Measurements from ENCODE around the gene LRPPRC. TPM values are rescaled to one million over a fixed set of nuclear protein-coding genes. Genes with fewer than 3 reads are reported as not detected.
A peak's percentile ranks its signal among the peaks of the same experiment; 100 is the strongest.

Gene LRPPRC
- total RNA-seq, 1 donor from 2014 or later: 88.0 TPM

DNA sequence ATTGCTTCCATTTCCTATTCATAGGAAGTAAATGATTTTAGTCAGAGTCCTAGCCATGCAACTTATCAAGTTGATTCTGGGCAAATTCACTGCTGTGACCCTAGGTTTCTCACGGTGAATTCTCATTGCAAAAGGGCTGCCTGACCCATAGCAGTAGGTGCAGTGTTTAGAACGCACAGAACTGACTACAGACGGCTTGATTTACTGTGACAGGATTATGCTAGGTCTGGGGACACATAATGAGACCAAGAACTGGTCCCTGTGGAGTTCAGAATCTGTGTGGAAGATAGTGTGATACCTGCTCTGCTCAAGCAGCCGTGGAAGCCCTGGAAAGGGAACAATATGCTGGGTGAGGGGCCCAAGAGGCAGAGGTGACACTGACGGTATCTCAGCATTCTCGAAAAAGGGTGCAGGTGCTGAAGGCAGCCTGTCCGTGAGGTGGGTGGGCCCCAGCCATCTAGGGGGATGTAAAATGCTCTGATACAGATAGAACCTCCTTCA, 110.6 kb downstream of the LRPPRC start:
- Mint-ChIP-seq H3K27me3 (ENCODE audit: unreplicated experiment) (no peaks in the 10 kb centered on the region), H3K9me3 (ENCODE audit: unreplicated experiment) (no peaks in the 10 kb centered on the region), H3K36me3 (ENCODE audit: unreplicated experiment) (no peaks in the 10 kb centered on the region), H3K4me3 (ENCODE audit: unreplicated experiment) (no peak overlapping the region), H3K4me1 (ENCODE audit: low read depth, unreplicated experiment) (peaks cover 26% of the 10 kb centered on the region), H3K27ac (ENCODE audit: unreplicated experiment) (peak overlapping the region; percentile 33)
- TF ChIP-seq, protein P1, sequence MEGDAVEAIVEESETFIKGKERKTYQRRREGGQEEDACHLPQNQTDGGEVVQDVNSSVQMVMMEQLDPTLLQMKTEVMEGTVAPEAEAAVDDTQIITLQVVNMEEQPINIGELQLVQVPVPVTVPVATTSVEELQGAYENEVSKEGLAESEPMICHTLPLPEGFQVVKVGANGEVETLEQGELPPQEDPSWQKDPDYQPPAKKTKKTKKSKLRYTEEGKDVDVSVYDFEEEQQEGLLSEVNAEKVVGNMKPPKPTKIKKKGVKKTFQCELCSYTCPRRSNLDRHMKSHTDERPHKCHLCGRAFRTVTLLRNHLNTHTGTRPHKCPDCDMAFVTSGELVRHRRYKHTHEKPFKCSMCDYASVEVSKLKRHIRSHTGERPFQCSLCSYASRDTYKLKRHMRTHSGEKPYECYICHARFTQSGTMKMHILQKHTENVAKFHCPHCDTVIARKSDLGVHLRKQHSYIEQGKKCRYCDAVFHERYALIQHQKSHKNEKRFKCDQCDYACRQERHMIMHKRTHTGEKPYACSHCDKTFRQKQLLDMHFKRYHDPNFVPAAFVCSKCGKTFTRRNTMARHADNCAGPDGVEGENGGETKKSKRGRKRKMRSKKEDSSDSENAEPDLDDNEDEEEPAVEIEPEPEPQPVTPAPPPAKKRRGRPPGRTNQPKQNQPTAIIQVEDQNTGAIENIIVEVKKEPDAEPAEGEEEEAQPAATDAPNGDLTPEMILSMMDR (IDR thresholded peaks at IDR 0.05; ENCODE audit: partially characterized antibody, unreplicated experiment): no peak
- no peak for DNase-seq

DNA sequence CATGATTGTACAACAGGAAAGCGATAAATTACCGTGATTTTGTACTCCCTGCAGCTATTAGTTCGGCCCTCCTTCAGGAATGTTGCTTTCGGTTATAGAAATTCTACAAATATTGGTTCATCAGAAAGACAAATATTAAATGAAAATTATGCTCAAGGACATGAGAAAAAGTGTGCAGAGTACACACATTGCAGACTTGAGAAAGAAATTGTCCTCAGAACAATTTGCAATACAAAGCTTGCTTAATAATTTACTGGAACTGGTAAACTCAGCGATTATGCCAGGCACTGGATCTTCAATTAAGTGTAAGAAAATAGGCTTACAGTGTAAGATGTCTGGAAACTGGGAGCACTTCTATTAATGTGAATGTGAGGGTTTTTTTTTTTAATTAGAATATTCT, 111.1 kb downstream of the LRPPRC start:
- H3K4me1 Mint-ChIP-seq (ENCODE audit: low read depth, unreplicated experiment): peaks cover 26% of the 10 kb centered on the region
- no peak overlapping the region for H3K27ac Mint-ChIP-seq (ENCODE audit: unreplicated experiment)
- TF ChIP-seq, protein P1 (IDR thresholded peaks at IDR 0.05; ENCODE audit: partially characterized antibody, unreplicated experiment): no peak
- no peak for DNase-seq
- no peaks in the 10 kb centered on the region for H3K27me3 Mint-ChIP-seq (ENCODE audit: unreplicated experiment)
- H3K36me3 Mint-ChIP-seq (ENCODE audit: unreplicated experiment): no peaks in the 10 kb centered on the region
- no peak overlapping the region for H3K4me3 Mint-ChIP-seq (ENCODE audit: unreplicated experiment)
- H3K9me3 Mint-ChIP-seq (ENCODE audit: unreplicated experiment): no peaks in the 10 kb centered on the region

DNA sequence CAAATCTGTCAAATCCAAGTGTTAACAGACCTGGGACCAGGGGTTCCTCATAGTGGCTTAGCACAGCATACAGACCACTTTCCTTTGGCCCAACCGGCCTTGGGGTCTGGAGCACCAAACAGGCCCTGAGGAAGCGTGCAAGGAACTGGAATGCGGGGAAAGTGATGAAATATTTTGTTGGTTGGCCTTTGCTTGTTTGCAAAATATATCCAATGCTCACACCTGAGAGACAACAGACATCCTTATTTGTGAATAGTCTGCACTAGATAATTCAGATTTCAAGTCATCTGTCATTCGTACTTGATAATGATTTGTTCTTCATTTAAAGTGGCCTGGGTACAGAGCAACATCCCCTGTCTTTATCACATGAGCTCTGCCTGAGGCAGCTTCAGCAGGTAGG, 113.5 kb downstream of the LRPPRC start:
- Mint-ChIP-seq H3K4me1 (ENCODE audit: low read depth, unreplicated experiment) (peaks cover 27% of the 10 kb centered on the region), H3K27me3 (ENCODE audit: unreplicated experiment) (no peaks in the 10 kb centered on the region), H3K4me3 (ENCODE audit: unreplicated experiment) (no peak overlapping the region), H3K27ac (ENCODE audit: unreplicated experiment) (peak overlapping the region; percentile 24), H3K9me3 (ENCODE audit: unreplicated experiment) (no peaks in the 10 kb centered on the region), H3K36me3 (ENCODE audit: unreplicated experiment) (no peaks in the 10 kb centered on the region)
- DNase-seq: no peak
- TF ChIP-seq, protein P1 (IDR thresholded peaks at IDR 0.05; ENCODE audit: partially characterized antibody, unreplicated experiment): no peak

DNA sequence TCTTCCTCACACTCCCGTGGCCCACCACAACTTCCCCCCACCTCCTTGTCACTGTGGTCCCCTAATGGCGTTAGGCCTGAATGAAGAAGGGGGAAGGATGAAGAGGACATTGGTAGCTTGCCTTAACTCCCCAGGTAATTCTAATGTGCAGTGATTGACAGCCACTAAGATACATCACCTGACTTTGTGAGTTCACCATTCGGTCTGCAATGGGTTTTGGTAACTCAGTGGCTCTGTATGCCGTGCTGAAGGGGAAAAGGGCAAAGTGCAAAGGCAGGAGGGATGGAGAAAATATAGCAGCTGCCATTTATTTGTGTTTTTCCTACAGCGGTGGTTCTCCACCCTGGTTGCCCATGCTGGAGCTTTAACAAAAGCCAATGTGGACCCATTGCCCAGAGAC, 114.8 kb downstream of the LRPPRC start:
- Mint-ChIP-seq H3K4me3 (ENCODE audit: unreplicated experiment) (no peak overlapping the region), H3K27me3 (ENCODE audit: unreplicated experiment) (no peaks in the 10 kb centered on the region), H3K9me3 (ENCODE audit: unreplicated experiment) (no peaks in the 10 kb centered on the region), H3K4me1 (ENCODE audit: low read depth, unreplicated experiment) (peaks cover 25% of the 10 kb centered on the region), H3K27ac (ENCODE audit: unreplicated experiment) (no peak overlapping the region), H3K36me3 (ENCODE audit: unreplicated experiment) (no peaks in the 10 kb centered on the region)
- TF ChIP-seq, protein P1 (IDR thresholded peaks at IDR 0.05; ENCODE audit: partially characterized antibody, unreplicated experiment): no peak
- no peak for DNase-seq

DNA sequence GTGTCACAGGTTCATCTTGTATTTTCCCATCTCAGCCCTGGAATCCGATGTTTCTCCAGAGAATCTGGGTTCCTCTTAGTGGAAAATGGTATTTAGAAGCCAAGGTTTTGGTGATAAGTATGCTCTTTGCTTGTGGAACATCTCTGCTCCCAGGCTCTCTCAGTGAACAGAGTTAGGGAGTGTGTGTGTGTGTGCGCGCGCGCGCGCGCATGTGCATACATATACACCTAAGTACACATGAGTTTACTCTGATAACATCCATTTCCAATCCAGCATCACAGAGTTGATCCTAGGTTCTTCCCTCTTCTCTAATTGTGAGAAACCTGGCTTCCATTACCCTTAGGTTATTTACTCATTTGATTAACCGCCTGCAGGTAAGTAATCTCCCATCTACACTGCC, 115.3 kb downstream of the LRPPRC start:
- H3K27me3 Mint-ChIP-seq (ENCODE audit: unreplicated experiment): peaks cover 2% of the 10 kb centered on the region
- H3K9me3 Mint-ChIP-seq (ENCODE audit: unreplicated experiment): no peaks in the 10 kb centered on the region
- no peaks in the 10 kb centered on the region for H3K36me3 Mint-ChIP-seq (ENCODE audit: unreplicated experiment)
- peaks cover 24% of the 10 kb centered on the region for H3K4me1 Mint-ChIP-seq (ENCODE audit: low read depth, unreplicated experiment)
- no peak for DNase-seq
- no peak overlapping the region for H3K27ac Mint-ChIP-seq (ENCODE audit: unreplicated experiment)
- TF ChIP-seq, protein P1 (IDR thresholded peaks at IDR 0.05; ENCODE audit: partially characterized antibody, unreplicated experiment): no peak
- H3K4me3 Mint-ChIP-seq (ENCODE audit: unreplicated experiment): no peak overlapping the region

Data from glutamatergic neuron (in vitro differentiated cells).